Peyer's patch (tissue), 4 donors: Measurements from ENCODE around the gene CSH1.
"Not testable (repeated sequence)": the region's sequence is repeated elsewhere in the genome, so short reads cannot be mapped to it uniquely, and the experiment has no call there.

Source experiments
- CTCF ChIP-seq, 6 experiments: fragments of 450-650 bp in 4 of 6; fragments of 200-600 bp in 2 of 6; sonication (generic) in 1 of 6; IDR thresholded peaks; one replicate each; pipeline ENCODE4 v1.5.1; 2017 to 2019; ENCODE audit warnings: antibody characterized with exemption in 6 of 6, mild to moderate bottlenecking in 3 of 6, moderate library complexity in 1 of 6
- POLR2A ChIP-seq, 2 donors: fragments of 450-650 bp; IDR thresholded peaks; one replicate each; pipeline ENCODE4 v1.5.1; 2017; ENCODE audit warnings: antibody characterized with exemption in 2 of 2, mild to moderate bottlenecking in 2 of 2, moderate library complexity in 2 of 2

- not testable (repeated sequence) for TF ChIP-seq CTCF, POLR2A (IDR thresholded peaks at IDR 0.05)
These were observed 24.6 kb downstream of the CSH1 start for GRCh38 chr17:63871646-63872365.
